Endothelial cell of umbilical vein (primary cell): ENCODE data around the gene NCK2. TPM values are rescaled to one million over a fixed set of nuclear protein-coding genes. Genes with fewer than 3 reads are reported as not detected.

ENCODE experiments used
- BruUV-seq: library from RNA; stranded (reverse); fragments of 400-500 nt; replicated peaks from 2 replicates; lab custom pipeline; 2021; lab: Mats Ljungman, UMichigan
- CTCF ChIA-PET: fragments of 300-600, 350-600 bp; sonication (Branson Sonifier 250); formaldehyde crosslinking; loops from one replicate; lab custom pipeline; 2021; ENCODE audit warnings: antibody characterized with exemption, inconsistent platforms; lab: Charles Lee
- POLR2A ChIA-PET: fragments of 300-600, 350-600 bp; sonication (Branson Sonifier 250); formaldehyde crosslinking; loops from one replicate; lab custom pipeline; 2021; ENCODE audit warnings: antibody characterized with exemption, inconsistent platforms; lab: Charles Lee
- DNase-seq: peaks from one replicate; pipeline ENCODE4 v3.0.0-alpha.2; 2011; ENCODE audit warnings: low read depth, low spot score
- FAIRE-seq: peaks from 2 replicates; lab custom pipeline; 2011; peaks lifted over from hg19 to GRCh38; lab: Jason Lieb, UNC
- H2AFZ ChIP-seq: 2 replicates; pipeline ENCODE4 v1.6.0; 2012; ENCODE audit warnings: low read depth, low read length, control low read depth, inconsistent platforms
- H3K27ac ChIP-seq: 2 replicates; pipeline ENCODE4 v1.5.1; 2011; ENCODE audit warnings: low read depth, mild to moderate bottlenecking, control low read depth, low read length, moderate library complexity; ENCODE audit not compliant: insufficient read depth
- H3K27me3 ChIP-seq, 2 experiments: 2 replicates each; pipeline versions ENCODE4 v1.6.0 to v1.6.1; 2011; ENCODE audit warnings: low read length in 2 of 2, mixed read lengths in 1 of 2; ENCODE audit not compliant: control insufficient read depth in 2 of 2, insufficient read depth in 2 of 2
- H3K36me3 ChIP-seq, 2 experiments: 2 replicates in 1 of 2; 3 replicates in 1 of 2; pipeline ENCODE4 v1.5.1; 2011; ENCODE audit warnings: low read length in 2 of 2, mild to moderate bottlenecking in 1 of 2, moderate library complexity in 1 of 2; ENCODE audit not compliant: control insufficient read depth in 2 of 2, insufficient read depth in 2 of 2; ENCODE audit errors: extremely low read depth in 1 of 2
- H3K4me1 ChIP-seq: 3 replicates; pipeline ENCODE4 v1.5.1; 2011; ENCODE audit warnings: mild to moderate bottlenecking, low read length; ENCODE audit not compliant: control insufficient read depth, insufficient read depth; ENCODE audit errors: extremely low read depth
- H3K4me2 ChIP-seq: 2 replicates; pipeline ENCODE4 v1.6.1; 2011; ENCODE audit warnings: low read length, control low read depth, mixed read lengths; ENCODE audit not compliant: insufficient read depth
- H3K4me3 ChIP-seq, 3 experiments: fragments of 200-600 bp in 1 of 3; sonication (generic), shearing (Covaris generic) in 1 of 3; replicated peaks in 1 of 3; 2 replicates each; pipeline ENCODE4 v1.5.1; 2011 to 2016; ENCODE audit warnings: control low read depth in 3 of 3, low read length in 3 of 3, mild to moderate bottlenecking in 2 of 3, inconsistent platforms in 1 of 3, low read depth in 1 of 3, moderate library complexity in 1 of 3; ENCODE audit not compliant: insufficient read depth in 1 of 3
- H3K79me2 ChIP-seq: 2 replicates; pipeline ENCODE4 v1.6.0; 2012; ENCODE audit warnings: low read length, inconsistent platforms; ENCODE audit not compliant: control insufficient read depth, insufficient read depth
- H3K9ac ChIP-seq: replicated peaks from 2 replicates; pipeline ENCODE3; 2011; ENCODE audit warnings: low read length, control low read depth; ENCODE audit not compliant: insufficient read depth; ENCODE audit errors: extremely low read depth
- H3K9me1 ChIP-seq: replicated peaks from 3 replicates; pipeline ENCODE4 v1.6.0; 2011; ENCODE audit warnings: mild to moderate bottlenecking, low read length; ENCODE audit not compliant: control insufficient read depth, insufficient read depth; ENCODE audit errors: extremely low read depth
- H3K9me3 ChIP-seq: replicated peaks from 2 replicates; pipeline ENCODE4 v1.5.1; 2012; ENCODE audit warnings: low read length, inconsistent platforms; ENCODE audit not compliant: control insufficient read depth, insufficient read depth
- H4K20me1 ChIP-seq: replicated peaks from 2 replicates; pipeline ENCODE3; 2011; ENCODE audit warnings: mild to moderate bottlenecking, low read length; ENCODE audit not compliant: control insufficient read depth, insufficient read depth; ENCODE audit errors: extremely low read depth
- EZH2 ChIP-seq: IDR thresholded peaks from 2 replicates; pipeline ENCODE4 v1.6.1; 2012; ENCODE audit warnings: borderline replicate concordance, low read depth, mild to moderate bottlenecking, moderate library complexity, low read length, inconsistent platforms; ENCODE audit not compliant: severe bottlenecking
- FOS ChIP-seq: IDR thresholded peaks from 2 replicates; pipeline ENCODE4 v1.6.1; 2011; ENCODE audit warnings: mild to moderate bottlenecking, low read length, moderate library complexity, borderline replicate concordance; ENCODE audit not compliant: insufficient read depth
- GATA2 ChIP-seq: IDR thresholded peaks from 2 replicates; pipeline ENCODE4 v1.7.0; 2011; ENCODE audit warnings: low read depth, mild to moderate bottlenecking, moderate library complexity, mixed read lengths, low read length; ENCODE audit not compliant: insufficient read length, insufficient read depth
- MYC ChIP-seq: IDR thresholded peaks from one replicate; pipeline ENCODE4 v1.6.1; 2011; ENCODE audit warnings: mild to moderate bottlenecking, low read depth, low read length
- POLR2A ChIP-seq: IDR thresholded peaks from 2 replicates; pipeline ENCODE4 v1.6.1; 2012; ENCODE audit warnings: low read depth, mild to moderate bottlenecking, control low read depth, low read length
- POLR2AphosphoS5 ChIP-seq: IDR thresholded peaks from 2 replicates; pipeline ENCODE4 v1.6.1; 2012; ENCODE audit warnings: low read depth, mild to moderate bottlenecking, control low read depth, low read length, moderate library complexity; ENCODE audit not compliant: insufficient read depth
- dilution Hi-C: fragments of 300-500 bp; cut with MboI; formaldehyde crosslinking; loops from one replicate; pipeline ENCODE4 v1.15.0; 2019; ENCODE audit warnings: low sequenced_read_pairs; ENCODE audit not compliant: extremely low pct_ligation_motif_present
- intact Hi-C: fragments of 100-400 bp; cut with micrococcal nuclease; formaldehyde crosslinking; loops from one replicate; pipeline ENCODE4 v1.10.0; 2022
- polyA plus RNA-seq, 4 experiments: library from polyadenylated mRNA; depleted of rRNA in 3 of 4; stranded (reverse) in 3 of 4; unstranded in 1 of 4; fragments of >200 nt; gene quantifications; 2 replicates each; pipeline versions ENCODE4 v1.2.1 to v1.2.3, GENCODE V29; 2011 to 2012; ENCODE audit warnings: missing spikeins in 1 of 4
- total RNA-seq: library from RNA; stranded (reverse); gene quantifications from 2 replicates; pipeline ENCODE4 v1.2.3, GENCODE V29; 2021
- TF ChIP-seq, protein P1 (sequence below): IDR thresholded peaks from 2 replicates; pipeline ENCODE4 v1.6.1; 2011; ENCODE audit not compliant: insufficient read depth, insufficient read length

NCK2 gene
- total and polyA plus RNA-seq, 2 donors (not counting 3 experiments of a cell fraction or from before 2014, with no cell fraction given): 23.8 to 39.1 TPM

DNA sequence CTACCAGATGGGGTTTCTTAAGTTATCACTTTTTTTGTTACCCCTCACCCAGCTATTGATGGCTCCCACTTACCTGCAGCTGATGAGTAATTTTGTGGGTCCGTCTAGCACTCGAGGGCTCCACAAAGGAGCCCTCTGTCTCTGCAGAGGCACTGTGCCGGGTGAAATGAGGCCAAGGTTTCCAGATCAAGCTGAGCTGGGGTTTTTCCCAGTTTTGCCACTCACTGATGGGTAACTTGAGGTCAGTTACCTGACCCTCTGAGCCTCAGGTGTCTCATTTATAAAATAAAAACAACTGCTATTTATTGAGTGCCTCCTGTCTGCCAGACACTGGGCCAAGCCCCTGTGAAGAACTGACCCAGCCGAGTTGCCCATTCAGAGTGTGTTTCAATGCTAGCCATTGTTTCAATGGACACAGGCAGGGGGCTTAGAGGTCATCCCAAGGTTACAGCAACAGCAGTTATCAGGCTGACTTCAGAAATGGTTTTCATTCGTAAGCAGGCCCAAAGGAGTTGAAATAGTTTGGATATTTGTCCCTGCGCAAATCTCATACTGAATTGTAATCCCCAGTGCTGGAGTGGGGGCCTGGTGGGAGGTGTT lies 192.9 kb downstream of the NCK2 start:
- no peak for TF ChIP-seq EZH2
- no peak for TF ChIP-seq POLR2AphosphoS5
- TF ChIP-seq, protein P1, sequence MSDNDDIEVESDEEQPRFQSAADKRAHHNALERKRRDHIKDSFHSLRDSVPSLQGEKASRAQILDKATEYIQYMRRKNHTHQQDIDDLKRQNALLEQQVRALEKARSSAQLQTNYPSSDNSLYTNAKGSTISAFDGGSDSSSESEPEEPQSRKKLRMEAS: no peak
- no peak for TF ChIP-seq MYC
- no peak for TF ChIP-seq POLR2A
- TF ChIP-seq GATA2: no peak
- TF ChIP-seq FOS: no peak
- DNase-seq: no peak
- BruUV-seq: no TSS peak
- H2AFZ ChIP-seq: no peak overlapping the region
- no peaks in the 10 kb centered on the region for H3K9me1 ChIP-seq
- FAIRE-seq: no peak
- H3K27me3 ChIP-seq: no peaks in the 10 kb centered on the region
- POLR2A ChIA-PET: no interaction called here
- H4K20me1 ChIP-seq: no peaks in the 10 kb centered on the region
- H3K4me3 ChIP-seq: no peak overlapping the region
- H3K27ac ChIP-seq: no peak overlapping the region
- no peaks in the 10 kb centered on the region for H3K9me3 ChIP-seq
- no peak overlapping the region for H3K4me2 ChIP-seq
- no peaks in the 10 kb centered on the region for H3K4me1 ChIP-seq
- dilution Hi-C loops: no loop called here
- intact Hi-C loops: no loop called here
- H3K9ac ChIP-seq: no peak overlapping the region
- H3K79me2 ChIP-seq: no peaks in the 10 kb centered on the region
- CTCF ChIA-PET: no interaction called here
- H3K36me3 ChIP-seq: no peaks in the 10 kb centered on the region
